HK-2 (cell line): ENCODE measurements around the gene XKR7.

Source experiments
- DNase-seq: peaks from one replicate; pipeline ENCODE4 v3.0.0-alpha.2; 2018; ENCODE audit not compliant: unreplicated experiment

The XKR7 gene

DNA sequence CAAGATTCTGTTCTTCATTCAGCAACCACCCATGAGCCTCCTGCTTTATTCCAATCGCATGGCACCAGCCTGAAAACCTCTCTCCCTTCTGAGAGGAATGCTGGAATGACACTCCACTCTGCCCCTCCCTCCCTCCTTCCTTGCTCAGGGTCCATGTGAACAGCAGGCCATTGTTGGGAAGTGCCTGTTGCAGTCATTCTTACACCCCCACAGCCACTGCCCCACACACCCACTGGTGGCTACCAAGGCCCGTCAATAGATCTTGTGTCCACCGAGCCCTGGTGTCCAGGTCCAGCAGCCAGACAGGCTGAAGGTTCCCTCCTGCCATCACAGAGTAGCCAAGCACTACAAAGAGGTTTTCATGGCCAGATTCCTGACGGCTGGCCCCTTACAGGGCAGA, 22.6 kb upstream of the XKR7 start:
- DNase-seq, result no peak

DNA sequence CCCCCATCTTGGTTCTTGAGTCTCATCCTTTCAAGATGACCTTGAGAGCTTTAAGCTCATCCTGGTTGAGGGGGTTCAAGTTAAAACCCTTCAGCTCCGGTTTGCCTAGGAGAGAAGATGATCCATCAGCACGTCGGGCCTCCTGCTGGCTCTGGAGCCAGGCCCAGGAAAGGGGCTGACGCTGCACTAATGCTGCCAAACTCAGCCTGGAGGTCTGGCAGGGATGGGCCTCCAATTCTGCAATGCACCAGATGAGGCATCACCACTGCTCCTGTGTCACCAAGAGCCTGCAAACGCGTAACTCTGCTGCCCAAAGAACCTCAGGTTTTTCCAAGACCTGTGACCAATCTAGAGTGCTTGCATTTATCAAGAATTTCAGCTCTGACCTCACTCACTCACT, 22.2 kb upstream of the XKR7 start:
- no peak for DNase-seq

DNA sequence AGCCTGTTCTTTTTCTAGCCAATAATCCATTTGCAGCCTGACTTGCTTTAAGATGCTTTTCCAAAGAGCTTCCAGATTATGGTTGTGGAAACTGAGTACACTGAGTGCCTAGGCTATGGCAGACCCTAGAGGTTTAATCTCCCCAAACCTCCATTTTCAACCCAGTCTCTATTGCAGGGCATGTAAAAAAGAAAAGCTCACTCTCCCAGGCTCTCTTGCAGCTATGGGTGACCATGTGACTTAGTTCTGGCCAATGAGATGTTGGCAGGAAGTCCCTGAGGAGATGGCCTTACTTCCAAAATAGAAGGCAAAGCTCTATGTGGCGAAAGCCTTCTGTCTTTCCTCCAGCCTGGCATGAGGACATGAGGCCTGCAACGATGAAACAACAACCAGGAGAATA, 19.9 kb upstream of the XKR7 start:
- no peak for DNase-seq

DNA sequence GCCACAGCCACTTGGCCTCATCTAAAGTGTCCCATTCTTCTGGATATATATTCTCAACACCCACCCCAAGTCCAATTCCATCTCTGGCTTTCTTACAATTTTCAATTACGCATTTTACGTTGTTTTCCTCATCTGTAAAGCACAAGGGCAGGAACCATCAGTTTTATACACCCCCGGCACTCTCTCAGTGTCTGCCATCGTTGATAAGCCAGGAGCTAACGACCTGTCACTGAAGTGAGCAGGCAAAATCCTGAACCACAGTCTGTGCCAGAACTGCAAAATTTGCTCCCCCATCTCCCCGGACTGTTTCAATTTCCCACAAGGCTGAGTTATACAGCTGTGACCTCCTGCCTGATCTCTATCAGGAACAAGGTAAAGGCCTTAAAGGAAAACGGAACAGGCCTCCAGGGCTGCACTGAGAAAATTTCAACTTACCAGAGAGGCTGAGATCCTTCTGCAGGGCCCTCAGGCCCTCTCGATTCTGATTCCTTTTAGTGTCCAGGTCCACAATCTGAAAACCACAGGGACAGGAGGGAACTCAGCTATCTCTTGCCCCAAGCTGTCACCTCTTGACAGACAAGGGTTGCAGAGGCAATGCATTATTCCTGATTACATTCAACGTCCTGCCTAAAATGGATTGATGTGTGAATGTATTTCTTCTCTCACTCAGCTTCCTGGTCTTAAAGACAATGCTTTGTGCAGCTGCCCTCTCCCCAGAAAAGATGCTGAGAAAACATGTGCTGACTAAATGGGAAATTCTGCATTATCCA, 17.9 kb upstream of the XKR7 start:
- no peak for DNase-seq

DNA sequence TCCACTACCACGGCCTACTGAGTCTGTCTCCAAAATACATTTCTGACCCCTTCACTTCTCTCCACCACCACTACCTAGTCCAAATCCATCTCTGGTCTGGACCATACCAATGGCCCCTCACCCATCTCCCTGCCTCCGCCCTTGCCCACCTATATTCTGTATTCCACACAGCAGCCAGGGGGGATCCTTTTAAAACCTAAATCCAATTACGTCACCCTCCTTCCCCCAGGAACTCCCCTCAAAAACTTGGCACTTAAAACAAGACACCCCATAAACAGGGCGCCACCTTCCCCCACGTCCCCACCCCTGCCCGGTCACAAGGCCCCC, 16.8 kb upstream of the XKR7 start:
- no peak for DNase-seq

DNA sequence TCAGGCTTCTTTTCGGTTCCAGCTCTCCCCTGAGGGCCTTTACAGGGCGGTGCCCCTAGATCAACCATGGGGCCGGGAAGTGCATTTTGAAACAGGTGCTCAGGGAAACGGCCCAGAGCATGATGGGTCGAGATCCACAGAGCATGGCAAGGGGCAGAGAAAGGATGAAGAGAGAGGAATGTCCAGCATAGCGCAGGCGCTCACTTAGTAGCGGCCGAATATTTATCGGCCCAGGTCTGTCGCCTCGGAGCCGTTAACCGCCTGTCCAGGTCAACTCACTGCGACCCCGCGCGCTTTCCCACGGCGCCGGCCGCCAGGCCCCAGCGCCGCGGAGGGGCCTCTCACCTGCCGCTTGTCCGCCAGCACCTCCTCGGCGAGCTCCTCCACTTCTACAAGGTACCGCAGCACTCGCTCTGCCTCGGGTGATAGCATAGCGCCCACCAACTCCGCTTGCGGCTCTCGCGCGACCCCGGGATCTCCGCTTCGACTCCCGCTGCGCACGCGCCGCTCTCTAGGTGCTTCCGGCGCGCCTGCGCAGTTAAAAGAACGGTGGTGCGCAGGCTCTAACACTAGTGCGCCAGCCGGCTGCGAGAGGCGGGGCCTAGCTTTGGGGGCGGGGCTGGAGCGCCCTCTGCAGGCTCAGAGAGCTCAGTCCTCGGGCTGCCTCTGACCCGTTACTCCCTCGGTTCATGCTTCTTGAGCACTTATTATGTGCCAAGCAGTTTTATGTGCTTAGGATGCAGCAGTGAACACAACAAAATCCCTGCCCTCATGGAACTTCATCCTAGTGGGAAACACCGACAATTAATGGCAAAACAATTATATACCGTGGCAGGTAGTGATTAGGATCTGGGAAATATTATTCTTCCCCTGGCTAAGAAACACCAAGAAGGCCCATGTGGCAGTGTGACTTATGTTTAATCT, 16.2 kb upstream of the XKR7 start, which contains the start of gene PDRG1:
Gene PDRG1 (minus strand): TSS at position 517 of the 924 bp plus-strand sequence. CDS start 85 bp downstream, at position 432.
- DNase-seq, result peak; percentile 99

DNA sequence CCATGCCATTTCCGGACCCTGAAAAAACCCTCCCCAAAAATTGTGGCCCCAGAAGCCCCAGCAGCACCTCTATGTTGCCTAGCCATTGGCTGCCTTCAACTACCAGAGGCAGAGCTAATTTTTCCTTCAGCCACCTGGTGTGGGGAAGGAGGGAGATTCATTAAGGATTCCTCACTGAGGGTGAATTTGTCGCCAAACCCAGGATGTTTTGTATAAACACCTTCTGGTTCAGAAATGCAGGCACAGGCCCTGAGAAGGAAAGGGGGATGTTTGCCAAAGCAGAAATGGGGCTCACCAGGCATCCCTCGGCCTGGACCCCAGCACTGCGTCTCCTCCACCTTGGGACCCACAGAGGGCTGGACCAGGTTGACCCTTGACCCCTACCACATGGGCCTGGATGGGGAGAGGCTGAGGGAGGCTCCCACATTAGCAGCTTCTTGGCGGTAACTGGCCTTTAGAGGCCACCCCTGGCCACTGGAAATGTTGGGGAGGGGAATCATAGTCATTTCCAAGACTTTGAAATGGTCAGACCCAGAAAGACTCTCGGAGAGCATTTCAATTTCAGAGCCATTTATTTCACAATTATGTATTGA, 14.3 kb upstream of the XKR7 start:
- DNase-seq, result no peak

DNA sequence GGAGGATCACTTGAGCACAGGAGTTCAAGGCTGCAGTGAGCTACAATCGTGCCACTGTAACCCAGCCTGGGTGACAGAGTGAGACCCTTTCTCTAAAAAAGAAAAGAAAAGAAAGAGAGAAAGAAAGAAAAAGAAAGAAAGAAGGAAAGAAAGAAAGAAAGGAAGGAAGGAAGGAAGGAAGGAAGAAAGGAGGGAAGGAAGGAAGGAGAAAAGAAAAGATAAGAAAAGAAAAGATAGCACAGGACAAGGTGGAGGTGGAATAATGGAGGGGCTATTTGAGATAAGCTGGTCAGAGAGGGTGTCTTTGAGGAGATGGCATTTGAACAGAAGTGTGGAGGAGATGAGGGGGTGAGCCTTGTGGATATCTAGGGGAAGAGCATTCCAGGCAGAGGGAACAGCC, 13.5 kb upstream of the XKR7 start:
- DNase-seq, result no peak

DNA sequence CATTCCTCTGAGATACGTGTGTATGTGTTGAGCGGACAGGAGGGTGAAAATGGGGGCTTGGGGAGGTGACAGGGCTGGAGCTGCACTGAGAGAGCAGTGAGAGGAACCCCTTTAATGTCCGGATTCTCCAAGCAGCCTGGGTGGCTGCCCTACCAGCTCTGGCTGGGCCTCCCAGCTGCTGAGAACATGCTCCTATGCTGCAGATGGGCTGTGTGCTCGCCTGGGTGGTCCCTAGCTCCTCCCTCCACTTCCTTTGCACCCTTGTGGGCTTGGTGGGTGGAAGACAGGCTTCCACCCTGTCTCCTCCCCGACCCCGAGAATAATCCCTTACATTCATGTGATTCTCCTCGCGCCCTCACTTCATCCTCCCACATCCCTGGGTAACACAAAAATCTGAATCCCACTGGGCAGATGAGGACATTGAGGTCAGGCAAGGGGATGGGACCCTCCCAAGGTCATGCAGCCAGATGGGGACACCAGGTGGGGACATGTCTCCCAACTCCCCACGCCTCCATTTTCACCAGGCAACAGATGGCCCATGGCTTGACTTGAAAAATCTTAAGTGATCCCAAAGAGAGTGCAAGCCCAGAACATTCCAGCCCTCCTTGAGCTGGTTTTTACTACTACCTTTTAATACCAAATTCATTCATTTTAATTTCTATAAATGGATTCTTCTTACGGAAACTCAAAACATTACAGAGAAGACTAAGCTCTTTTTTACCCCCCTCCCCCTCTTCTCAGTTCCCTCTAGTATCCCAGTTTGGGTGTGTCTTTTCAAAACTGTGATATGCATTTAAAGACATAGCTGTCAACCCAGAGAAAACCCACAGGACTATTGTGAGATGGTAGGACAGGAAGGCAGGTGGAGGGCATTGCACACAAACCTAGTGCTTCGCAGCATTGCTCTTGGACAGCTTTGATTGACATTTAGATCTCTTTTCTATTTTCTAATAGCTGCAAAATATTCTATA, 11.1 kb upstream of the XKR7 start:
- DNase-seq, result no peak

DNA sequence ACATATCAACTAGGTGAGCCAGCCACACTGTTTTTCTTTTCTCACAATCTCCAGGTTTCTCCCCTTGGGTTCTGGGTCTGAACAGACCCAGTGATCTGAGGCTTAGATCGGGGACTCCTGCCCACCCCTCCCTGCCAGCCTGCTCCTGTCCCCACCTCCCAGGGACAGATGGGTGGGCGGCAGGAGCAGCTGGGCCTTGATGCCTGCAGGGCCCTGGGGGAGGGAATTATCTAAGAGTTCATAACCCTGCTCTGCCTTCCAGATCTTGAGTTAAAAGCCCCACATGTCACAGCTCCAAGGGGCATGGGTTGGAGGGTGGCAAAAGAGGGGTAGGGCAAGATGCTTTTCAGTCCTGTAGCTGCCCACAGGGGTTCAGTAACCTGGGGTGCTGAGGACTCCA, 5.2 kb upstream of the XKR7 start:
- DNase-seq, result no peak

DNA sequence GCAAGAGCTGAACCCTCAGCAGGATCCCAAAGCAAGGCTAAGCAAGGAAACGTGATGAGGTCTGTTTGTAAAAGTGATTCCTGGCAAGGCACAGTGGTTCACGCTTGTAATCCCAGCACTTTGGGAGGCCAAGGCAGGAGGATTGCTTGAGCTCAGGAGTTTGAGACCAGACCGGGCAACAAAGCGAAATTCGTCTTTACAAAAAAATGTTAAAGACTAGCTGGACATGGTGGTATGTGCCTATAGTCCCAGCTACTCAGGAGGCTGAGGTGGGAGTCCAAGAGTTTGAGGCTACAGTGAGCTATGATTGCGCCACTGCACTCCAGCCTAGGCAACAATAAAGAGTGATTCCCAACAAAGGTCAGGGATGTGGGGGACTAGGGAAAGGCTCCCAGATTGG, 4.1 kb upstream of the XKR7 start:
- no peak for DNase-seq

DNA sequence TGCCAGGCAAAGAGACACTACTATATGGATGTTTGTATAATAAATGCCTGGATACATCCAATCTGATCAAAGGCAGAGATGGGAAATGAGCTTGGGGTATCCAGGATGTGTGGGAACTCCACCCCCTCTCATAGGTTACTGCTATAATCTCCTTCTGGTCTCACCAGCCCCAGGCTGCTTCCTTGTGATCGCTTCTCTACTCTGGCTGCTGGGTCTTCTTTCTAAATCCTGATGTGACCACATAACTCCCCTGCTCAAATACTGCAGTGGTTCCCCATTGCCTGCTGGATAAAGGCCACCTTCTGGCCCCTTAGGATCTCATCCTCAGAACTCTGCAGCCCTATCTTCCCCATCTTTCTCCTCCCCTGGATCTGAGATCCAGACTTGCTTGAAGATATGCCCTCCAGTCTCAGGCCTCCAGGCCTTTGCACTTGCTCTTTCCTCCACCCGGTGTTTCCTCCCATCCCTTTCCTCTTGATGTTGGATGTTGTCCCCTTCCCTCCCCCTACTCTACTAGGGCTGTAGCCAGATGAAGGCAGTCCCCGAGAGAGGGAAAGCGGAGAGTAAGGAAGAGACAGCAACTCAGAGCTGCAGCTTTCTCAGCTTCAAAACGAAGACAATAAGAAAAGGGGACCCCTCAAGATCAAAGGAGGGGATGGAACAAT, 828 bp upstream of the XKR7 start:
- DNase-seq, result no peak

DNA sequence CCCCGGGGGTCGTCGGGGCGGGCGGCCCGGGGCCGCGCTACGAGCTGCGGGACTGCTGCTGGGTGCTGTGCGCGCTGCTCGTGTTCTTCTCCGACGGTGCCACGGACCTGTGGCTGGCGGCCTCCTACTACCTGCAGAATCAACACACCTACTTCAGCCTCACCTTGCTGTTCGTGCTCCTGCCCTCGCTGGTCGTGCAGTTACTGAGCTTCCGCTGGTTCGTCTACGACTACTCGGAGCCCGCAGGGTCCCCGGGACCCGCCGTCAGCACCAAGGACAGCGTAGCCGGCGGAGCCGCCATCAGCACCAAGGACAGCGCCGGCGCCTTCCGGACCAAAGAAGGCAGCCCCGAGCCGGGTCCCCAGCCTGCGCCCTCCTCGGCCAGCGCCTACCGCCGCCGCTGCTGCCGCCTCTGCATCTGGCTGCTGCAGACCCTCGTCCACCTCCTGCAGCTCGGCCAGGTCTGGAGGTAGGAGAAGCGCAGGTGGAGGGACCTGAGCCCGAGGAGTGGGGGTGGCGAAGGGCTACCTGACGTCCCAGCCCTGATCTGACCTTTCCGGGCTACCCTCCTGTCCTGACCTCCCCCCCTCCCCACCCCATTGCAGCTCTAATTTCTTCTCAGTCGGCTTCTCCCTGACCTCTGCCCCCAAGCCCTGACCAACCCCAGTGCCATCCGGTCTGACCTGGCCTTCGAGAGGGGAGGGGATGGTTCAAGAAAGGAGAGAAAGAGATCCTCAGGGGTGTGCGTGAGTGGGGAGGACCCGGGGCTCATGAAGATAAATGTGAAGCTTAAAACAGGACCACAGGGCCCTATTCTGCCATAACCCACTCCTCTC, 558 bp downstream of the XKR7 start:
- peak; percentile 94 for DNase-seq

DNA sequence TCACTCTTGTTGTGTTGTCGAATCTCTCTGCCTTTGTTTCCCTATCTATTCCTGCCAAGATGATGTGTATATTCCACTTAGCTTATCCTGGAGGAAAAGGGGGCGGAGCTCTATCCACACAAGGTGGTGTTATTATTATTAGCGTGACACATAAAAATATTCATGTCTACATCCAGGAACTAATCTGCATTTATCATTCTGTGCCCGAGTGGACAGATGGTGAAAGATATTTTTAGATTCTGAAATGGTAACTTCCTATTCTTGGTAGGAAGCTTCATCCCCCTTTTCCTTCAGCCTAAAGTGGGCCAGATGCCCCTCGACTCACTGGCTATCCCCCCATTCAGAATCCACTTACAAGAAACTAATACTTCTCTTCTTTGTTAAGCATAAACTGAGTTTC, 2.0 kb downstream of the XKR7 start:
- no peak for DNase-seq

DNA sequence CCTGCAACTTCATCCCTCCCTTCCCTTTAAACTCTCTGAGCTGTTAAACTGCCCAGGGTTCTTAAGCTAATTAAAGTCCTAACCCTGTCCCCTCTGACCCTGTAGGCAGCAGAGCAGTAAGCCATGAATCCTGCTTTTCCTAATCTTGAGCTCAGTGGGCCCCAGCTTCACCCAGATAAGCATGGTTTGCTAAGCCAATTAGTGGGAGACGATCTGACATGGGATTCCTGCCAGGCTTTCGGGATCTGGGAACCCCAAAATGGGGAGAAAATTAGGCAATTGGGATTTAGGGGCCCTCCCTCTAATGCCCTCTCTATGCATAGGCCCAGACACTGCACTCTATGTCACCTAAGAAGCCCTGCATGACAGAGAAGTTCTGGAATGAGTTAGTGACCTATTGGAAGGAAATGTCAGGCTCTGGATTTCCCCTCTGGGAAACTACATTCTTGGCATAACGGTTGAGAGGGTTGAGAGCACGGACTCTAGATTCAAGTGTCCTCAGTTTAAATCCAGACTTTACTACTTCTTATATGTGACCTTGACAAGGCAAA, 4.6 kb downstream of the XKR7 start:
- peak; percentile 60 for DNase-seq

DNA sequence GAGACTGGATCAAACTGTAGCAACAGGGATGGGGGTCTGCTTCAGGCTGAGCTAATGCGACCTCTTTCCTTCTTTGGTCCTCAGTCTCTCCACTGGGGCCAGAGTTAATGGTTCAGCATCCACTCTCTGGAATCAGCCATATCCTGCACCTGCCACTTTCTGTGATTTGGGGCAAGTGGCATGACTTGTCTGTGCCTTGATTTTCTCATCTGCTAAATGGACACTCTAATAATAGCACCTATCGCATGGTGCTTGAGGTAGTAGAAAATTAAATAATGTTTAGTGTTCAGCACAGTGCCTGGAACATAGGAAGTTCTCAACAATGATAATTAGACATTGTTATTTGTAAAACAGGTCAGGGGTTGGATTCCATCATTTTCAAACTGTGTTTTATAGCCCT, 6.3 kb downstream of the XKR7 start:
- DNase-seq, result no peak

DNA sequence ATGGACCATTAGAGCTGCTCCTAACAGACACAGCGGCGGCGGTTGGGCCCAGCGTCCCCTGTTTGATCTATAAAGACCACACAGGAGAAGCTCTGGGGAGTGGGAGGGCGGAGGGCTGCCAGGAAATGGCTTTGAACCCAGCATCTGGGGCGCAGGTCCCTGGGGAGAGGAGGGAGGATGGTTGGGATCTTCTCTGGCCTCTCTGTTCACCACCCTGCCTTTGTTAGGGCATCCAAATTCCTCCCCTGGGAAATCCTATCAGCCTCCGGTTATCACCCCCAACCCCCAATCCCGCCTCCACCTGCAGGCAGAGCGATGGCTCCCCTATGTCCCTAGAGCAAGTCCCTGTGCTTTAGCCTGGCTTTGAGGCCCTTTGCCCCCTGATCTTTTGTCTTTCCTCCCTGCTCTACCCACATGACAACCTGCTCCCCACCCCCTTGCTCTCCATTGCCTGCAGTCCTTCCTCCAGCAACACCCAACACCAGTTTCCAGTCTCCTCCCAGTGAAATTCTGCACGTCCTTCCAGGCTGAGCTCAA, 7.1 kb downstream of the XKR7 start:
- DNase-seq, result no peak

DNA sequence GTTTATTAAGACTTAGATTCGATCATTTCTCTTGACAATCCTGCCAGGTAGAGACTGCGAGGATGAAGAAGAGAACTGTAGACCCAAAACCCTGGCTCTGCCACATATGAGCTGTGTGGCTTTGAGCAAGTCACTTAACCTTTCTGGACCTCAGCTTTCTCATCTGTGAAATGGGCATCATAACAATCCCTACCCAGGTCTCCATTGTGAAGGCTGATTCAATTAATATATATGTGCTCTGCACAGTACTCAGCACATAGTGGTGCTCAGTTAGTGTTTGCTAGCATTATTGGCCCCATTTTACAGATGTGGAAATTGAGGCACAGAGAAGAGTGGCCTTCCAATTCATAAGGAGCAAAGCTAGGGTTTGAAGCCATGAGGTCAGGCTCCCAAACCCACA, 7.9 kb downstream of the XKR7 start:
- no peak for DNase-seq

DNA sequence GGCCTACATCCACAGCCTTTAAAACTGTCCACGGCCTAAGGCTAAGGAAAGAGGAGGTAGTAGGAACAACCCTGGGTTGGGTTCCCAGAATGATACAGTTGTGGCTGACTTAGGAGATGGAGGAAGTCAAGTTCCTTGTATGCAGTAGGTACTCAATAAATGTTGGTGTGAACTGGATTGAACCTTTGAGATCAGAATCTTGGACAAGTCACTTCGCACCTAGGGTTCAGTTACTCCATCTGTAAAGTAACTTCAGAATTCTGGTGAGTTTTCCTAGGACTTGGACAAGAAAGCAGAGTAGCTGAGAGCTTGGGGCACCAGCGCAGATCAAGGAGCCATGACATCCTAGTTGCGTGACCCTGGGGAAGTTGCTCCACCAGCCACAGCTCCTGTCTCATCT, 9.1 kb downstream of the XKR7 start:
- no peak for DNase-seq
